ENCODE data around the gene NGEF.

NGEF gene

GRCh38 chr2:232839411-232840079 is 173.5 kb downstream of the NGEF start:
- no peak for ATAC-seq
- DNase-seq, result no peak
- no peak overlapping the region for H3K4me3 Mint-ChIP-seq

GRCh38 chr2:232838406-232838874 is 174.6 kb downstream of the NGEF start:
- Mint-ChIP-seq H3K9me3 (no peaks in the 10 kb centered on the region), H3K27ac (peak overlapping the region; percentile 91), H3K4me1 (peaks cover 34% of the 10 kb centered on the region), H3K4me3 (peak overlapping the region; percentile 25 to 37), H3K27me3 (no peaks in the 10 kb centered on the region)
- peak; percentile 98 for ATAC-seq
- peak; percentile 25 to 47 for DNase-seq

More at GRCh38 chr2:232839411-232840079, 173.5 kb downstream of the NGEF start:
- Mint-ChIP-seq H3K27me3 (no peaks in the 10 kb centered on the region), H3K9me3 (no peaks in the 10 kb centered on the region), H3K27ac (peak overlapping the region; percentile 51 to 52), H3K4me1 (peaks cover 34% of the 10 kb centered on the region)

DNA sequence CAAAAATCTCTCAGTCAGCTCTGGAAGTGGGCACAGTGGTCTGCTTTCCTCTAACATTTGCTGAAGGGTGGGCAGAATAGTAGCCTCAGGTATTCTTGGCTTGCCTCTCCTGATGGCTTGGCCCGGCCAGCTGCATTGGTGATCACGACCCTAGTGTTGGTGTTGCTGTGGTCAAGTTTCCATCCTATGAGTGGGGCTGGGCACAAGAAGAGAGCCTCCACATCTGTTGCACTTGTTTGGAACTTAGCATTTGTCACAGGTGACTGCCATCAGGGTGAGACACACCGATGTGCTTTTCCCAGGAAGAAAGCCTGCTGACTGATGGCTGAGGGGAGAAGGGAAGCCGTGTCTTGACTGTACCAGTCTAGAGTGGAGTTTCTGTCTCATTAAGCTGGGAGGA is 176.1 kb downstream of the NGEF start:
- ATAC-seq (no peak), DNase-seq (no peak)
- Mint-ChIP-seq H3K4me3 (no peak overlapping the region), H3K27me3 (no peaks in the 10 kb centered on the region), H3K4me1 (peaks cover 34% of the 10 kb centered on the region), H3K27ac (no peak overlapping the region), H3K9me3 (no peaks in the 10 kb centered on the region)

DNA sequence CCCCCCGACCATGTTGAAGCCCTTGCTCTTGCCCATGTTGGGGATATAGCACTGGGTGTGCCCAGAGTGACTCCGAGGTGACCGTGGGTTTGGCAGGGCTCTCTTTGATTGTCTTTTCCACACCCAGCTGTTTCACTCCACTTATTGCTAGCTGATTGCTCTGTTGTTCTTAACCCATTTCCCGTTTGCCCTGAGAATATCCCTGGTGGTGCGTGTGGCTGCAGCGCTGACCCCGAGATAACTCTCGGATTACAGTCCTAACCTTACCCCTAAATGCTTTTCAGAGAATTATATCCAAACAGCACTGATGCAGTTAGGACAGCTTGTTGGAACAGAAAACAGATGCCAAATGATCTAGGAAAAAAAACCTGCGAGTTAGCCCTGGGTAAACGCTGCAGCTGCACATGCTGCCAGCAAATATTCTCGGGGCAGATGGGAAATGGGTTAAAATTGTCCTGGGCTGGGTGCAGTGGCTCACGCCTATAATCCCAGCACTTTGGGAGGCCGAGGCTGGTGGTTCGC is 177.3 kb downstream of the NGEF start:
- no peaks in the 10 kb centered on the region for H3K9me3 Mint-ChIP-seq
- H3K4me1 Mint-ChIP-seq, result peaks cover 34% of the 10 kb centered on the region
- no peaks in the 10 kb centered on the region for H3K27me3 Mint-ChIP-seq
- H3K4me3 Mint-ChIP-seq, result no peak overlapping the region
- no peak overlapping the region for H3K27ac Mint-ChIP-seq
- DNase-seq (no peak), ATAC-seq (no peak)

DNA sequence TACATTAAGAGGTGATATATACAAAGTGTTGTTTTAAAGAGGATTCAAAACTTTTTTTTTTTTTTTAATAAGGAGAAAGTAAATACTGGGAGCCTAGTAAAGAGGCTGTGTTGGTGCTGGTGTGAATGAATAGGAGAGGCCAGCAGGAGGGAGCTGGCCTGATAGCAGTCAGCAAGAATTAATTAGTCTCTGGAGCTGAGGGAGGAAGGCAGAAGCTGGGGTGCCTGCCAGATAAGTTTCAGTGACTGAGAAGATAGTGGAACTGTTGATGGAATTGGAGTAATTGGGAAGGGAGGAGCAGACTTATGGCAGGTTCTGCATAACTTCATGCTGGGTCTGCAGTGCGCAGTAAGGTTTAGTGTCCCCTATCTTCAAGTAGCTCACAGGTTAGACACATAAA is 179.2 kb downstream of the NGEF start:
- H3K27ac Mint-ChIP-seq, result peak overlapping the region; percentile 44 to 75
- no peak overlapping the region for H3K4me3 Mint-ChIP-seq
- H3K4me1 Mint-ChIP-seq, result peaks cover 20% of the 10 kb centered on the region
- no peaks in the 10 kb centered on the region for H3K27me3 Mint-ChIP-seq
- H3K9me3 Mint-ChIP-seq, result no peaks in the 10 kb centered on the region
- DNase-seq, result no peak
- no peak for ATAC-seq

DNA sequence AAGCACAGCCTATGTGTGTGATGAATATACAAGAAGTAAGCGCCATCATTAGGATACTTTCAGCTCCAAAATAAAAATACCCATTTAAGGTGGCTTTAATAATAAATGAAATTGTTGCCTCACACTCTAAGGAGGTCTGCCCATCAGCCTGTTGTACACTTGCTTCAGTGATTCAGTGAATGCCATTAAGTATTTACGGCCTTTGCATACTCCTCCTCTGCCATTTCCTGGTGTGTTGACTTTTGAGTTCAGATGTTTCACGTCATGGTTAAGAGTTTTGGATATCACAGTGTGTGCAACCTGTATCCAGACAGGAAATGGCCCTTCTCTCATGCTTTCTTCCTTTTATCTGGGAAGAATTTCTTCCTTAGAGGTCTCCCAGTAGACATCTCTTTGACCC is 181.6 kb downstream of the NGEF start:
- H3K4me3 Mint-ChIP-seq, result no peak overlapping the region
- DNase-seq, result no peak
- no peak for ATAC-seq
- no peak overlapping the region for H3K27ac Mint-ChIP-seq
- no peaks in the 10 kb centered on the region for H3K9me3 Mint-ChIP-seq
- H3K27me3 Mint-ChIP-seq, result no peaks in the 10 kb centered on the region
- no peaks in the 10 kb centered on the region for H3K4me1 Mint-ChIP-seq

DNA sequence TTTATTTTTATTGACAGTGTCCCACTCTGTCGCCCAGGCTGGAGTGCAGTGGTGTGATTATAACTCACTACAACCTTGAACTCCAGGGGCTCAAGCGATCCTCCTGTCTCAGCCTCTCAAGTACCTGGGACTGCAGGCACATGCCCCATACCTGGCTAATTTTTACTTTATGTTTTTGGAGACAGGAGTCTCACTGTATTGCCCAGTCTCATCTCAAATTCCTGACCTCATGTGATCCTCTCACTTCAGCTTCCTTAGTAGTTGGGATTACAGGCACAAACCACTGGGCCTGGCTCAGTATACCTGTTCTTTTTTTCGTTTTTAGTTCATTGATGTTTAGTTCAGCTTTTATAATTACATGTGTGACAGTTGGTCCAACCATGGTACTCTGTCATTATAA is 183.1 kb downstream of the NGEF start:
- no peak overlapping the region for H3K4me3 Mint-ChIP-seq
- DNase-seq (no peak), ATAC-seq (no peak)
- H3K9me3 Mint-ChIP-seq, result no peaks in the 10 kb centered on the region
- no peak overlapping the region for H3K27ac Mint-ChIP-seq
- no peaks in the 10 kb centered on the region for H3K4me1 Mint-ChIP-seq
- no peaks in the 10 kb centered on the region for H3K27me3 Mint-ChIP-seq

Data from stimulated activated naive CD8-positive, alpha-beta T cell treated with anti-CD3 and anti-CD28 coated beads, Interleukin-15, amount 100 ng/mL, for 72 hours (primary cell).